ENCODE measurements around the gene FRMD8.
"Not testable (repeated sequence)": the region's sequence is repeated elsewhere in the genome, so short reads cannot be mapped to it uniquely, and the experiment has no call there.

Gene FRMD8

DNA sequence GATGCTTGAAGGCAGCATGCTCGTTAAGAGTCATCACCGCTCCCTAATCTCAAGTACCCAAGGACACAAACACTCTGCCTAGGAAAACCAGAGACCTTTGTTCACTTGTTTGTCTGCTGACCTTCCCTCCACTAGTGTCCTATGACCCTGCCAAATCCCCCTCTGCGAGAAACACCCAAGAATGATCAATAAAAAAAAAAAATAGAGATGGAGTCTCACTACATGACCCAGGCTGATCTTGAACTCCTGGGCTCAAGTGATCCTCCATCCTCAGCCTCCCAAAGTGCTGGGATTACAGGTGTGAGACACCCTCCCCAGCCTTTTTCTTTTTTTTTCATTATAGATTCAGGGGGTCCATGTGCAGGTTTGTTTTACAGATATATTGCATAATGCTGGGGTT is 65.8 kb downstream of the FRMD8 start:
- not testable (repeated sequence) for DNase-seq (ENCODE audit: low read depth in 3 of 3, low spot score in 1 of 3)

DNA sequence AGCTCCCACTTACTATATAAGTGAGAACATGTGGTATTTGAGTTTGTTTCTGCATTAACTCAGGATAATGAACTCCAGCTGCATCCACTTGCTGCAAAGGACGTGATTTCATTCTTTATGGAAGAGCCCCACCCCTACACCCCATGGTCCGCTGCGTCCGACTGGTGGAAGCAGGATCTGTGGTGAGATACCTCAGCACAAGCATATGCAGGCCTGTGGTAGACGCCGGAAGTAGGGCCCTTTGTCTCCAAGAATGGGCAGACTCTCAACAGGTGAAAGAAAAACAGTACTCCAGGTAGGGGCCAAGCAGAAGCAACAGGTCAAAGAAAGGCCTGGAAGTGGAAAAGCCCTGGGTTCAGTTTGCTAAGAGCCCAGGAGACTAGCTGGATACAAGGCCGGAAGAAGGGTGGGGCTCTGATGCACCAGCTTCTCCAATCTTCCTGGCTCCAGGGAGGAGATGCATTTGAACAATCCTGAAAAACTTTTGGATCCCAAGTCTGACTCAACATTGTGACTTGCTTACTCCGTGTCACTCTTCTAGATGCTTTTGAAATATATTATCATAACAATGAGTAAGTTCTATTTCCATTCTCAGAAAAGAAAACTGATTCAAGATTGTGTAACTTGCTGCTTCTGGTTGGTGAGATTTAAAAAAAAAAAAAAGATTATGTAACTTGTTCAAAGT is 66.5 kb downstream of the FRMD8 start:
- DNase-seq (ENCODE audit: low read depth in 3 of 3, low spot score in 1 of 3) = no peak

DNA sequence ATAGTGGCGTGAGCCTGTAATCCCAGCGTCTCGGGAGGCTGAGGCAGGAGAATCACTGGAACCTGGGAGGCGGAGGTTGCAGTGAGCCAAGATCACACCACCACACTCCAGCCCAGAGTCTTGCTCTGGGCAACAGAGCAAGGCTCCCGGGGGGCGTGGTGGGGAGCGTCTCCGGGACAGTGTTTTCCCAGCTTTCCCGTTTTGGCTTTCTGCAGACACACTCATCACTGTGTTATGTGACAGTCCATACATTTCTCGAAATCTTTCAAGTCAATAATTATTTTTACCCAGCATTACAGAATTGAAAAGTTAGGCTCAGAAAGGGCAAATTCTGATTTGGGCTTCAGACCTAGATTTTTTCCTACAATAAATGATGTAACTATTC is 67.9 kb downstream of the FRMD8 start:
- DNase-seq (ENCODE audit: low read depth in 3 of 3, low spot score in 1 of 3) = no peak

DNA sequence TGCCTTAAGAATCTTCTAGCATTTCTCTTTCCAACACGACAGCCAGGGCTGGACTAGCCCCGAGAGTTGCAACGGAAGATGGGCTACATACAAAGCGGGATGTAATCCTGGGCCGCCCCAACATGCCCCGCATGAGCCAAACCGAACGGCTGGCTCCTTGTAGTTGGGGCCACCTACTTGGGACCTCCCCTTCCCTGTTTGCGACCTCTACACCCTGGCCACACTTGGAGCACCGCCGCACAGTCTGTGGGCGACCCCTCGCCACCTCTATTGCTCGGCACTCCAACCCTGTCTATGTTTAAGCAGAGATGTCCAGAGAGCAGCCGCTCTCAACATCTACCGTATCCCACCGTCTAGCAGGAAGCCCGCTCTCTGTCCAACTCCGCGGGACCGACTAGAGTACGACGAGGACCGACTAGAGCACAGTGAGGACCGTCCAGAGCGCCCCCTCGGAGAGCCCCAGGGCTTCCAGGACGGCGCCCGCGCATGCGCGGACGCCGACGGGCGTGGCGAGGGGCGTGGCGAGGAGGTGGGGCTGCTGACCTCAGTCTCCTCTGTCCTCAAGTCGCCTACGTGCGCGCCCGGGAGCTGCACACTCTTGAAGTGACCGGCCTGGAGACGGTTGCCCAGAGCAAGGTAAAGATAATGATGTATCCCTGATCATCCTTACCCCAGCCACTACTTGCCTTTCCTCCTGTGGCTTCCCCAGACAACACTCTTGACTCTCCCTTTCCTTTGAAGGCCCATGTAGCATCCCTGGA is 68.4 kb downstream of the FRMD8 start:
- peak in 2 of 3 donors; percentile 62 to 77 for DNase-seq (ENCODE audit: low read depth in 3 of 3, low spot score in 1 of 3)

DNA sequence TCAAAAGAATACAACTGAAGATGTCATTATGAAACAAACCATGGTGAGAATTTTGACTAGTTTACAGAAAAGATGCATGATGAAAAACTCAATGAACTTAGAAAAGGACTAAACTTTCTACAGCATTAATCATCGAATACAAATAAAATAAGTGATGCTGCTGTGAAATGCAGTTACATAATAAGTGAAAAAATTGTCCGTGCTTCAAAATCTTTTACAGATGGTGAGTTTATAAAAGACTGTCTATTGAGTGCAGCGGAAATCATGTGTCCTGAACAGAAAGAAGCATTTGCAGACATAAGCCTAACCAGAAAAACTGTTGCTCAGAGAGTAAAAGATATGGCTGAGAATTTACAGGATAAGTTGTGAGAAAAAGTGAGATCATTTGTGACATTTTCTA is 70.0 kb downstream of the FRMD8 start:
- no peak for DNase-seq (ENCODE audit: low read depth in 3 of 3, low spot score in 1 of 3)

DNA sequence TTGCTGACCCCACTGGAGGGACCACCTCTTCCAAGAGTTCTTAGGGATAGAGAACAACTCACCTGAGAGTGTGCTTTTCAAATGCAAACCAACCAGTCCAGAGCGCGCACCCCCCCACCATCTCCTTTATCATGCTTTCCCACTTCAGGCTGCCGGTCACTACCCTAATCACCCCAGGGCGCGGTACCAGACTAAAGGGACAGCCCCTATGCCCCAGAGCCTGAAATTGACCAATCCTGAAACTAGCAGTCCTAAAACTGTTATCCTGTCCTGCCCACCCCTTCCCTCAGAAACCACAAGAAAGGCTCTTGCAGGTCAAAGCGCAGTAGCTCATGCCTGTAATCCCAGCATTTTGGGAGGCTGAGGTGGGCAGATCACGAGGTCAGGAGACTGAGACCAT is 73.1 kb downstream of the FRMD8 start:
- no peak for DNase-seq (ENCODE audit: low read depth in 3 of 3, low spot score in 1 of 3)
